GM18508 (cell line): Measurements from ENCODE around the gene ZSWIM7.

ENCODE experiments used
- ATAC-seq: cut with Tn5 transposase; IDR thresholded peaks from one replicate; pipeline ENCODE4 v1.9.1; 2021; ENCODE audit warnings: moderate number of reproducible peaks; ENCODE audit not compliant: insufficient read depth, unreplicated experiment

The ZSWIM7 gene, protein sequence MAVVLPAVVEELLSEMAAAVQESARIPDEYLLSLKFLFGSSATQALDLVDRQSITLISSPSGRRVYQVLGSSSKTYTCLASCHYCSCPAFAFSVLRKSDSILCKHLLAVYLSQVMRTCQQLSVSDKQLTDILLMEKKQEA

GRCh38 chr17:15999141-15999973 lies at the start of gene ZSWIM7, which contains the start of gene TTC19:
Gene ZSWIM7 (minus strand): TSS chr17:15999704. CDS start chr17:15999594, 110 bp downstream.
Gene TTC19 (plus strand): TSS chr17:15999824. CDS start chr17:15999849, 25 bp downstream.
- ATAC-seq, result peak; percentile 80

DNA sequence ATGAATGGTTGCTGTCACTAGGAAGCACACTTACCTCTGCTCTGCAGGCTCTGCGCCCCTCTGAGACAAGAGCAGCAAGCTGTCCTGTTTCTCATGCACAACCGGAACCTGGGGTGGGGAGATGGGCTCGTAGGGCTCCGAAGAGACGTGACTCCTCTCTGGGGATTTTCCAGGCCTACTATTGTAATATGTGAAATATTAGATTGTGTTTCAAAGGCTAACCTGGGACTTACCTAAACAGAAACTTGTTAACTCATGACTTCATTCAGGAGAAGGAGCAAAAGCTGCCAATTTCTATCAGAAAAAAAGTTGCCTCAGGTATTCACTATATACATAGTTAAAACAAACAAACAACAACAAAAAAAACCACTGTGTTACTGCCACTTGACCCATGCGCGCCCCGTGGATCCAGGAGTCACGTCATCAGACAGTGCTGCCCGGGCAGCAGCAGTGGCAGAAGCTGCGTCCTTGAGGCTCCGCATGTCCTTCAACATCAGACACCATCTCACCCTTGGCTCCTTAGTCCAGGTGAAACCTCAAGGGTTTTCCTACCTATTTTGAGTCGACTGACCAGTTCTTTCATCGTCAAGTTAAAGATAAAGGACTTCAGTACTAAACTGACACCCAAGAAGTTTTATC lies 49.4 kb upstream of the ZSWIM7 start:
- ATAC-seq, result no peak

DNA sequence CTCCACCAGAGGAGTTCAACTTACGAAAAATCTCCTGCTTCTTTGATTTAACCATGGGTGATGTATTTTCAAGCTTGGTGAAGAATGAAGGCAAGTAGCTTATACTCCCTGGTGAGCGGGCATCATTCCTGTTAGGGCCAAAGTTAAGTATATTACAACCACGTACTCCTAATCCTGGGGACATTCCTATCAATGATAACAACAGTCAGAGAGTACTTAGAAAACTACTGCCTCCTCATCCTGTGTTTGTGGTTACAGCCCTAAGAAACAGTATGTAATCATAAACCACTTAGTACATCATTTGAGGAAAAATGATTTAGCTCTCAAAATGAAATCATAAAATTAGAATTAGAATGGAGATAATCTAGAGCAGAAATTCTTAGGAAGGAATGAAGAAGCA lies 47.5 kb upstream of the ZSWIM7 start:
- no peak for ATAC-seq

DNA sequence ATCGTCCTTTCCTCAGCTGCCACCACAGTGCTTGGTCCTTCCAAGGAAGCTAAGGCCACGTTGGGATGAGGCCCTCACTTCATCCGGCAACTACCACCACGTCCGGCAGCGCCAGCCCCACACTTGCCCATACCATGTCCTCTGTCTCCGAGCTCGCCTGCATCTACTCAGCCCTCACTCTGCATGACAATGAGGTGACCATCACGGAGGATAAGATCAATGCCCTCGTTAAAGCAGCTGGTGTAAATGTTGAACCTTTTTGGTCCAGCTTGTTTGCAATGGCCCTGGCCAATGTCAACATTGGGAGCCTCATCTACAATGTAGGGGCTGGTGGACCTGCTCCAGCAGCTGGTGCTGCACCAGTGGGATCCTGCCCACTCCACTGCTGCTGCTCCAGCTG lies 45.0 kb upstream of the ZSWIM7 start:
- ATAC-seq, result no peak

GRCh38 chr17:16040710-16041251 lies 41.3 kb upstream of the ZSWIM7 start:
- no peak for ATAC-seq

- no peak for ATAC-seq
Measured at GRCh38 chr17:16037636-16038035, 38.1 kb upstream of the ZSWIM7 start.

- no peak for ATAC-seq
Measured at GRCh38 chr17:16036261-16036660, 36.8 kb upstream of the ZSWIM7 start.

- no peak for ATAC-seq
Measured at GRCh38 chr17:16033729-16034349, 34.3 kb upstream of the ZSWIM7 start.

DNA sequence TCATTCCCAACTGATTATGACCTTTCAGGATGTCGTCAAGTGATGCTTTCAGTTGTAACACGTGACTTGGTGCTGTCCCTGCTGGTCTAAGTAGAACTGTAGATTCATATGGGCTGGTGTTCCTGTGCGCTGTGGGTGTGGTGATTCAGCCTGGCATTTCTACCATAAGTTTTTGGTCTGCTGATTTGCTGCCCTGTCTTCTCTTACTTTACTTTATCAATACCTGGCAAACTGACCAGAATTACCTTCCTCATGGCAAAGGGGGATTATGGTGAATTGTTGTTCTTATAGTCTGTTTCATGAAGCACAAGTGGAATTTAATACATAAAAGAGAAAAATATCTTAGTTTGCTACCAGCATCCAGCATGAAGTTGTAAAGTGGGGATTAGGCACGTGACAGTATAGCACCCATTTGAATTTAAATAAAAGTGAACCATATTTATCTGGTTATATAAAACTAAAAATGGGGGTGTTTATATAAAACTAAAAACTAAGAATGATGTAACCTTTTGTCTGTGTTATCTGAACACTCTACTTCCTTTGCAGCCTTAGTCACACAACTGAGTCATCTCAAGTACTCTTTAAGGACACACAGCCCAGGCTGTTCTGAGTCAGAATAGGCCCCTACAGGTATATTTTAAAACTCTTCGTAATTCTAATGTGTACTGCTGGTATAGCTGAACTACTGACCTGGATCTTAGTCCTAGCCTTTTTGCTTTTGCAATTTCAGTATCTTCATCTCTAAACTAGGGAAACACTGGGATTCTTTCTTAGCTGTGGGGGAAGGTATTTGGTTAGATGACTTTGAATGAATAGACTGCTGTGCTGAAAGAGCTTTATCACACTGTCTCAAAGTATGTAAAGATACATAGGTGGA lies 28.4 kb upstream of the ZSWIM7 start:
- no peak for ATAC-seq

DNA sequence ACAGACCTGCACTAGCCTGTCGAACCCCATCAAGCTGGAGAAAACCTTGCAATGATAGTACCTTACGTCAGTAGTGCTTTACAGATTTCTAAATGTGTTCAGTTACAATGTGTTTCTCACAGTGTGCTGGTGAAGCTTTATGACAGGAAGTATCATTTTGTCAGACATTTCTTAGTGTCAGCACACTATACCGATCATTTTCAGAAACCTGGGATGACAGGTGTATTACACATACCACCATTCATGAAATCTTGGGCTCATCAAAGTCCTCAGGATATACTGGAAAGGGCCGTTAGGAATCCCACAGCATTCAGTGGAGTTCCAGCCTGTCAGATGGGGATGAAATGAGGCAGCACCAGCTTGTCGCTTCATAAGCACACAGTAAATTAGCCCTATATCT lies 27.4 kb upstream of the ZSWIM7 start:
- no peak for ATAC-seq

DNA sequence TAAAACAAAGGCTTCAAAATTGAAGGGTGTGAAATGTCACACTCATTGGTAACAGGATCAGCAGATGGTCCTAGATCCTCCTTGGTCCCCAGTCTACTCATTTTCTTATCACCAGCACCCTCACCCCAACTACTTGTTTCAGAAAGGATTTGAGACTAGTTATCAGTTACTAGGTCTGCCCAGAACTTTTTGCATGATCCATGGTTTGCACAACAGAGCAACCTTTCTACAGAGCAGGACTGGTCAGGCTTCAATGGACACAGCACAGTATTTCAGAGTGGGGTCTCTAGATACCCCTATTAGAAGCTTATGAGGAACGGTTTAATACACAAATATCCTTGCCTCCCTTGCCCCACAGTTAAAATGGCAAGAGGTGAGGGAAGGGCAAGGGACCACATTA lies 25.7 kb upstream of the ZSWIM7 start:
- ATAC-seq, result no peak

DNA sequence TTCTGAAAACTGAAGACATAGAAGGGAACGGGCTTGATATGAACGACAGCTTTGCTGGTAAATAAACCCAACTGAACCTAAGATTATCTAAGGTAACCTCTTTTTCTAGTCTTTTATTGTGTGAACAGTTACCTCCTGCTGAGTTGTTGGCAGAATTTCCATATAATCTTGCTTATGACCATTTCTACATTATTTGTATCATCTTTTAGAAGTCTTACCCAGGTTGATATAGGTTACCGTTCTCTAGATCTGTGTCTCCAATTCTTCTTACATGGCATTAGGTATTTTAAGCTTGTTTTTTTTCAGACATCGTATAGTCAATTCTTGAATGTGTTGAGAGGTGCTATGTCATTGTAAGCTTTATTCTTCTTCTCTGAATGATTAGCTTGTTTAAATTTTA lies 24.4 kb upstream of the ZSWIM7 start:
- no peak for ATAC-seq

- ATAC-seq, result no peak
Measured at GRCh38 chr17:16019347-16019746, 19.8 kb upstream of the ZSWIM7 start.

DNA sequence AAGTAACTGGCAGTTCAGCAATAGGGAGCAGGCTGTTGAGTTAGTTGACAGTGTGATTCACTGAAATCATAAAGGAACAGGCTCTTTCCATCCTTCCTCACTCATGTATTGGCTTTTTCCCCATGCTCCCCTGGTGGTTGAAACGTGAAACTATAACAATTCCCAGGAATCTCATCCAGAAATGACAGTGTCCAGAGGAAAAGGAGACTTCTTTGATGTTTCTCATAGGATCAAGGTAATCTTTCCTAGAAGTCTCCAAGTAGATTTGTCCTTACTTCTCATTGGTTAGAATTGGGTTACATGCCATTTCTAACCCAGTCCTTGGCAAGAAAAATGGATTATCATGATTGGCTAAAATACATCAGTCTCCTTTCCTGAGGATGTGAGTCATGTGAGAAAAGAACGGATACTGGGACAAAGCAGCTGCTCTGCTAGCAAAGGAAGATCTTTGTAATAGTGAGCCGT lies 14.5 kb upstream of the ZSWIM7 start:
- ATAC-seq, result no peak

DNA sequence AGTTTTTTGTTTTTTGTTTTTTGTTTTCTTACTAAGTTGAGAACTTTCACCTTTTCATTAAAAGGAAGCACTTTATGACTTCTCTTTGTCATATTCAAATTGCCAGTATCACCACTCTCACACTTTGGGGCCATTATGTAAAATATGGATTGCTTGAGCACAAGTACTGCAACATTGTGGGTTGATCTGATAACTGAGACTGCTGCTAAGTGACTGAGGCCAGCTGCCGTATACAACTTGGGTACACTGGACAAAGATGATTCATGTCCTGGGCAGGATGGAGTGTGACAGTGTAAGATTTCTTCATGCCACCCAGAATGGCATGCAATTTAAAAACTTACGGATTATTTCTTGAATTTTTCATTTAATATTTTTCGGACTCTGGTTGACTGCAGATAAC lies 7.9 kb upstream of the ZSWIM7 start:
- no peak for ATAC-seq

GRCh38 chr17:16005636-16006035 lies 6.1 kb upstream of the ZSWIM7 start:
- no peak for ATAC-seq

GRCh38 chr17:16003841-16004240 lies 4.3 kb upstream of the ZSWIM7 start:
- no peak for ATAC-seq

DNA sequence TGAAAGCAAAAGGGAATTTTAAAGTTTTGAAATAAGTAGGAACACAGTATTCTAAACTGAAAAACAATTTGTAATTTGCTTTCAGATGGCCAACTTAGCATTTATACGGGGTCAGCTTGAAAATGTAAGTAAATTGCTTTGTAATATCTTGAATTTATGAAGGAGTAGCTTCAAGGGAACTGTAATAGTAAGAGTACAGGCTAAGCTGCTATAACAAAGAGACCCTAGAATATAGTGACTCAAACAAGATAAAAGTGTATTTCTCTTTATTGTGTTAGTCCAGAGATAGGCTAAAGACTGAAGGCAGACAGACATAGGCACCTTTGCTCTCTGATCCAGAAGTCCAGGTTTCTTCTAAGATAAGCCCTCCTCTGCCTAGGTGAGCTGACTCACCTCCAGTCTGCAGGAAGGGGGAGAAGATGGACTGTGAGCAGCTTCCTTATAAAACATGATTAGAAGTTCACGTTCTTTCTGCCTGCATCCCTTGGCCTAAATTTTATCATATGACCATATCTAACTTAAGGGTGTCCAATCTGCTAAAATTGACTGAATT lies 3.3 kb upstream of the ZSWIM7 start:
- no peak for ATAC-seq

GRCh38 chr17:16001226-16001897 lies 1.9 kb upstream of the ZSWIM7 start:
- ATAC-seq, result no peak
